IMR-90 (cell line): ENCODE data around the gene NKX2-1. TPM values are rescaled to one million over a fixed set of nuclear protein-coding genes. Genes with fewer than 3 reads are reported as not detected.

Source experiments
- ATAC-seq: fragments of 200-7000 bp; cut with Tn5 transposase; 2 replicates; pipeline ENCODE4 v1.9.1; 2020; ENCODE audit warnings: low read depth, mild to moderate bottlenecking, moderate library complexity
- BruUV-seq: library from RNA; stranded (reverse); fragments of 400-500 nt; replicated peaks from 2 replicates; lab custom pipeline; 2021; lab: Mats Ljungman, UMichigan
- CTCF ChIA-PET: fragments of 300-600 bp; formaldehyde crosslinking; extraction: SDS; loops from one replicate; lab custom pipeline; 2021; ENCODE audit warnings: antibody characterized with exemption; lab: Yijun Ruan, JAX
- POLR2A ChIA-PET: fragments of 300-600 bp; sonication (Branson Sonifier 250); formaldehyde crosslinking; loops from one replicate; lab custom pipeline; 2022; ENCODE audit warnings: antibody characterized with exemption; ENCODE audit not compliant: unreplicated experiment; lab: Charles Lee
- DNase-seq: peaks from one replicate; pipeline ENCODE4 v3.0.0; 2013
- H2AFZ ChIP-seq: replicated peaks from 2 replicates; pipeline ENCODE3; 2013; ENCODE audit warnings: low read length, mild to moderate bottlenecking; ENCODE audit not compliant: poor library complexity
- H2AK5ac ChIP-seq: 2 replicates; pipeline ENCODE4 v1.6.1; 2013; ENCODE audit warnings: low read depth, low read length, inconsistent platforms
- H2AK9ac ChIP-seq: replicated peaks from 2 replicates; pipeline ENCODE3; 2013; ENCODE audit warnings: mild to moderate bottlenecking, low read depth, low read length, moderate library complexity; ENCODE audit not compliant: poor library complexity
- H2BK120ac ChIP-seq: 2 replicates; pipeline ENCODE4 v1.6.1; 2013; ENCODE audit warnings: low read depth, low read length, inconsistent platforms
- H2BK15ac ChIP-seq: 3 replicates; pipeline ENCODE4 v1.6.1; 2013; ENCODE audit warnings: low read depth, low read length, inconsistent platforms
- H2BK20ac ChIP-seq: 2 replicates; pipeline ENCODE4 v1.6.1; 2013; ENCODE audit warnings: low read depth, mild to moderate bottlenecking, inconsistent platforms, low read length, moderate library complexity
- H2BK5ac ChIP-seq: 2 replicates; pipeline ENCODE4 v1.6.1; 2013; ENCODE audit warnings: mild to moderate bottlenecking, low read depth, low read length, inconsistent platforms; ENCODE audit not compliant: poor library complexity, severe bottlenecking
- H3K14ac ChIP-seq: replicated peaks from 2 replicates; pipeline ENCODE4 v1.6.1; 2013; ENCODE audit warnings: low read depth, low read length, inconsistent platforms
- H3K18ac ChIP-seq: 2 replicates; pipeline ENCODE4 v1.6.1; 2013; ENCODE audit warnings: low read depth, low read length, control low read depth
- H3K23ac ChIP-seq: 2 replicates; pipeline ENCODE4 v1.6.1; 2013; ENCODE audit warnings: low read depth, low read length, inconsistent platforms
- H3K27ac ChIP-seq: 2 replicates; pipeline ENCODE4 v1.5.1; 2013; ENCODE audit warnings: mild to moderate bottlenecking, control low read depth, low read length; ENCODE audit not compliant: insufficient read depth
- H3K27me3 ChIP-seq: 2 replicates; pipeline ENCODE4 v1.6.1; 2013; ENCODE audit warnings: low read length; ENCODE audit not compliant: control insufficient read depth, insufficient read depth
- H3K36me3 ChIP-seq: 2 replicates; pipeline ENCODE4 v1.6.1; 2013; ENCODE audit warnings: low read length, mixed read lengths; ENCODE audit not compliant: control insufficient read depth, insufficient read depth
- H3K4ac ChIP-seq: 2 replicates; pipeline ENCODE4 v1.6.1; 2013; ENCODE audit warnings: low read depth, low read length, inconsistent platforms
- H3K4me1 ChIP-seq: 2 replicates; pipeline ENCODE4 v1.6.1; 2013; ENCODE audit warnings: low read length, mixed read lengths; ENCODE audit not compliant: control insufficient read depth, insufficient read depth
- H3K4me2 ChIP-seq: 2 replicates; pipeline ENCODE4 v1.6.1; 2013; ENCODE audit warnings: low read depth, mild to moderate bottlenecking, control low read depth, low read length, moderate library complexity
- H3K4me3 ChIP-seq: 2 replicates; pipeline ENCODE4 v1.5.1; 2013; ENCODE audit warnings: low read depth, mild to moderate bottlenecking, control low read depth, low read length, moderate library complexity; ENCODE audit not compliant: insufficient read depth
- H3K56ac ChIP-seq: 2 replicates; pipeline ENCODE4 v1.6.1; 2013; ENCODE audit warnings: low read length, inconsistent platforms; ENCODE audit not compliant: insufficient read depth; ENCODE audit errors: extremely low read depth
- H3K79me1 ChIP-seq, 2 experiments: 2 replicates each; pipeline ENCODE4 v1.6.1; 2013; ENCODE audit warnings: low read length in 2 of 2, inconsistent platforms in 1 of 2, low read depth in 1 of 2
- H3K9ac ChIP-seq: 2 replicates; pipeline ENCODE4 v1.6.1; 2013; ENCODE audit warnings: low read depth, low read length, control low read depth
- H3K9me1 ChIP-seq: 2 replicates; pipeline ENCODE4 v1.6.1; 2013; ENCODE audit warnings: low read length, inconsistent platforms; ENCODE audit not compliant: insufficient read depth
- H3K9me3 ChIP-seq: 2 replicates; pipeline ENCODE4 v1.6.1; 2013; ENCODE audit warnings: low read length; ENCODE audit not compliant: control insufficient read depth, insufficient read depth
- H4K20me1 ChIP-seq: 2 replicates; pipeline ENCODE4 v1.6.1; 2013; ENCODE audit warnings: low read length, inconsistent platforms; ENCODE audit not compliant: insufficient read depth
- H4K5ac ChIP-seq: 2 replicates; pipeline ENCODE4 v1.6.1; 2013; ENCODE audit warnings: mild to moderate bottlenecking, low read depth, low read length, control low read depth
- H4K8ac ChIP-seq, 2 experiments: 2 replicates each; pipeline ENCODE4 v1.6.1; 2013; ENCODE audit warnings: low read depth in 2 of 2, low read length in 2 of 2, control low read depth in 1 of 2, inconsistent platforms in 1 of 2
- H4K91ac ChIP-seq: 2 replicates; pipeline ENCODE4 v1.6.1; 2013; ENCODE audit warnings: low read depth, low read length, inconsistent platforms; ENCODE audit not compliant: insufficient read depth
- CEBPB ChIP-seq: IDR thresholded peaks from 2 replicates; pipeline ENCODE4 v1.6.1; 2012; ENCODE audit warnings: low read depth, low read length, improper control_type of control experiment
- CHD1 ChIP-seq: IDR thresholded peaks from 2 replicates; pipeline ENCODE4 v1.6.1; 2012; ENCODE audit warnings: low read depth, low read length, improper control_type of control experiment
- MAFK ChIP-seq: IDR thresholded peaks from 2 replicates; pipeline ENCODE4 v1.6.1; 2012; ENCODE audit warnings: low read depth, low read length, improper control_type of control experiment
- MAZ ChIP-seq: IDR thresholded peaks from 2 replicates; pipeline ENCODE4 v1.6.1; 2012; ENCODE audit warnings: low read depth, mild to moderate bottlenecking, low read length, improper control_type of control experiment, moderate library complexity, borderline replicate concordance
- MXI1 ChIP-seq: IDR thresholded peaks from 2 replicates; pipeline ENCODE4 v1.6.1; 2012; ENCODE audit warnings: low read depth, mild to moderate bottlenecking, low read length, moderate library complexity, borderline replicate concordance
- NFE2L2 ChIP-seq: fragments of 150-350 bp; IDR thresholded peaks from 2 replicates; pipeline ENCODE4 v1.6.1; 2016; ENCODE audit warnings: low read depth, mild to moderate bottlenecking, low read length
- POLR2A ChIP-seq: IDR thresholded peaks from 2 replicates; pipeline ENCODE4 v1.6.1; 2012; ENCODE audit warnings: mild to moderate bottlenecking, low read depth, low read length
- RAD21 ChIP-seq: IDR thresholded peaks from 2 replicates; pipeline ENCODE4 v1.6.1; 2012; ENCODE audit warnings: low read length, improper control_type of control experiment
- RFX5 ChIP-seq: IDR thresholded peaks from 2 replicates; pipeline ENCODE4 v1.8.0; 2012; ENCODE audit warnings: low read depth, mild to moderate bottlenecking, low read length, moderate library complexity
- SMC3 ChIP-seq: fragments of 150-350 bp; IDR thresholded peaks from 2 replicates; pipeline ENCODE4 v1.6.1; 2016; ENCODE audit warnings: low read depth, mild to moderate bottlenecking, antibody characterized with exemption, low read length, moderate library complexity
- WGBS, 2 experiments: methylation state at CpG; one replicate each; pipeline versions ENCODE4 v1.1.5 to v1.1.7; 2013; ENCODE audit warnings: missing lambda C conversion rate in 2 of 2; ENCODE audit not compliant: insufficient read length in 1 of 2; ENCODE audit errors: extremely low coverage in 2 of 2; 5-methylcytosine and 5-hydroxymethylcytosine counted together
- dilution Hi-C: fragments of 300-500 bp; cut with HindIII; formaldehyde crosslinking; loops from one replicate; pipeline ENCODE4 v1.14.3; 2018; ENCODE audit warnings: low sequenced_read_pairs; ENCODE audit not compliant: unreplicated experiment
- in situ Hi-C: fragments of 300-500 bp; cut with MboI; formaldehyde crosslinking; loops from 3 replicates; pipeline ENCODE4 v1.14.3; 2019; ENCODE audit warnings: low sequenced_read_pairs, inconsistent platforms, mixed read lengths
- intact Hi-C: fragments of 100-400 bp; cut with micrococcal nuclease; formaldehyde crosslinking; loops from 2 replicates; pipeline ENCODE4 v1.10.0; 2022
- polyA plus RNA-seq, 3 experiments: library from polyadenylated mRNA; depleted of rRNA; stranded (reverse); fragments of >200 nt; gene quantifications; 2 replicates each; pipeline ENCODE4 v1.2.3, GENCODE V29; 2012; ENCODE audit warnings: low replicate concordance in 1 of 3
- total RNA-seq: library from RNA; depleted of rRNA; stranded (reverse); fragments of >200 nt; gene quantifications from 2 replicates; pipeline ENCODE4 v1.2.3, GENCODE V29; 2012
- TF ChIP-seq, protein P1 (sequence below): conservative IDR thresholded peaks from 2 replicates; pipeline ENCODE4 v1.5.1; 2012; ENCODE audit warnings: mild to moderate bottlenecking, low read depth, low read length, improper control_type of control experiment
- TF ChIP-seq, protein P2 (sequence below): fragments of 150-350 bp; IDR thresholded peaks from 2 replicates; pipeline ENCODE4 v1.6.1; 2017; ENCODE audit warnings: mild to moderate bottlenecking, antibody characterized with exemption, low read length, low read depth

The NKX2-1 gene
- total and polyA plus RNA-seq, 2 of the 4 experiments (the other 2 are of a cell fraction), result not detected

GRCh38 chr14:36505892-36506731 is 13.9 kb downstream of the NKX2-1 start:
- Histone ChIP-seq H4K20me1 (no peaks in the 10 kb centered on the region), H2AK9ac (no peak overlapping the region), H3K79me1 (no peaks in the 10 kb centered on the region), H2BK5ac (no peak overlapping the region), H3K9me1 (no peaks in the 10 kb centered on the region), H3K4ac (no peak overlapping the region), H3K4me3 (no peak overlapping the region), H3K9ac (no peak overlapping the region), H3K36me3 (no peaks in the 10 kb centered on the region), H3K4me2 (no peak overlapping the region), H2BK15ac (no peak overlapping the region), H2BK20ac (no peak overlapping the region), H3K4me1 (no peaks in the 10 kb centered on the region), H4K91ac (no peak overlapping the region), H3K27ac (no peak overlapping the region), H3K27me3 (peaks cover 79% of the 10 kb centered on the region), H3K9me3 (peaks cover 2% of the 10 kb centered on the region), H2AFZ (no peak overlapping the region), H4K5ac (no peak overlapping the region), H3K18ac (no peak overlapping the region), H3K14ac (no peak overlapping the region), H2BK120ac (no peak overlapping the region), H2AK5ac (no peak overlapping the region), H3K56ac (no peak overlapping the region), H4K8ac (no peak overlapping the region), H3K23ac (no peak overlapping the region)
- WGBS, 2 experiments, result 8% methylated on average over 5 of the region's 35 CpGs; no CpG with 5 or more reads in 1 of the 2 experiments
- POLR2A ChIA-PET, result no interaction called here
- ATAC-seq (no peak), DNase-seq (no peak)
- no peak for TF ChIP-seq CEBPB
- no peak for TF ChIP-seq RAD21
- no peak for TF ChIP-seq MAFK
- no peak for TF ChIP-seq NFE2L2
- no peak for TF ChIP-seq MAZ
- TF ChIP-seq POLR2A, result no peak
- TF ChIP-seq CHD1, result no peak
- TF ChIP-seq RFX5, result no peak
- TF ChIP-seq, protein P1, sequence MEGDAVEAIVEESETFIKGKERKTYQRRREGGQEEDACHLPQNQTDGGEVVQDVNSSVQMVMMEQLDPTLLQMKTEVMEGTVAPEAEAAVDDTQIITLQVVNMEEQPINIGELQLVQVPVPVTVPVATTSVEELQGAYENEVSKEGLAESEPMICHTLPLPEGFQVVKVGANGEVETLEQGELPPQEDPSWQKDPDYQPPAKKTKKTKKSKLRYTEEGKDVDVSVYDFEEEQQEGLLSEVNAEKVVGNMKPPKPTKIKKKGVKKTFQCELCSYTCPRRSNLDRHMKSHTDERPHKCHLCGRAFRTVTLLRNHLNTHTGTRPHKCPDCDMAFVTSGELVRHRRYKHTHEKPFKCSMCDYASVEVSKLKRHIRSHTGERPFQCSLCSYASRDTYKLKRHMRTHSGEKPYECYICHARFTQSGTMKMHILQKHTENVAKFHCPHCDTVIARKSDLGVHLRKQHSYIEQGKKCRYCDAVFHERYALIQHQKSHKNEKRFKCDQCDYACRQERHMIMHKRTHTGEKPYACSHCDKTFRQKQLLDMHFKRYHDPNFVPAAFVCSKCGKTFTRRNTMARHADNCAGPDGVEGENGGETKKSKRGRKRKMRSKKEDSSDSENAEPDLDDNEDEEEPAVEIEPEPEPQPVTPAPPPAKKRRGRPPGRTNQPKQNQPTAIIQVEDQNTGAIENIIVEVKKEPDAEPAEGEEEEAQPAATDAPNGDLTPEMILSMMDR, result no peak
- TF ChIP-seq, protein P2, sequence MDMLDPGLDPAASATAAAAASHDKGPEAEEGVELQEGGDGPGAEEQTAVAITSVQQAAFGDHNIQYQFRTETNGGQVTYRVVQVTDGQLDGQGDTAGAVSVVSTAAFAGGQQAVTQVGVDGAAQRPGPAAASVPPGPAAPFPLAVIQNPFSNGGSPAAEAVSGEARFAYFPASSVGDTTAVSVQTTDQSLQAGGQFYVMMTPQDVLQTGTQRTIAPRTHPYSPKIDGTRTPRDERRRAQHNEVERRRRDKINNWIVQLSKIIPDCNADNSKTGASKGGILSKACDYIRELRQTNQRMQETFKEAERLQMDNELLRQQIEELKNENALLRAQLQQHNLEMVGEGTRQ, result no peak
- TF ChIP-seq MXI1, result no peak
- no peak for TF ChIP-seq SMC3
- in situ Hi-C loops, result no loop called here
- intact Hi-C loops, result no loop called here
- BruUV-seq, result no TSS peak
- CTCF ChIA-PET, result no interaction called here
- dilution Hi-C loops, result no loop called here
